GM12878 (cell line): ENCODE data around the gene TMEM266. TPM values are rescaled to one million over a fixed set of nuclear protein-coding genes. Genes with fewer than 3 reads are reported as not detected.
A peak's percentile ranks its signal among the peaks of the same experiment; 100 is the strongest.

Experiments used
- ATAC-seq: fragments of 200-7000 bp; cut with Tn5 transposase; 3 replicates; pipeline ENCODE4 v1.9.1; 2020; ENCODE audit warnings: mild to moderate bottlenecking, moderate library complexity
- BruUV-seq: library from RNA; stranded (reverse); fragments of 400-500 nt; replicated peaks from 2 replicates; lab custom pipeline; 2021; lab: Mats Ljungman, UMichigan
- CTCF ChIA-PET: fragments of 300-600 bp; sonication (Branson Sonifier 250); formaldehyde crosslinking; extraction: SDS; loops from one replicate; lab custom pipeline; 2021; ENCODE audit warnings: inconsistent platforms; lab: Yijun Ruan, JAX
- POLR2A ChIA-PET: fragments of 350-600 bp; formaldehyde crosslinking; extraction: SDS; loops from one replicate; lab custom pipeline; 2021; ENCODE audit warnings: inconsistent platforms; lab: Charles Lee
- RAD21 ChIA-PET: fragments of 300-600 bp; sonication (Branson Sonifier 250); formaldehyde crosslinking; loops from one replicate; lab custom pipeline; 2023; ENCODE audit warnings: antibody characterized with exemption; ENCODE audit not compliant: unreplicated experiment; lab: Charles Lee
- SMC1A ChIA-PET: fragments of 300-600 bp; sonication (Branson Sonifier 250); formaldehyde crosslinking; loops from one replicate; lab custom pipeline; 2023; ENCODE audit not compliant: unreplicated experiment, uncharacterized antibody; lab: Charles Lee
- DNase-seq: peaks from one replicate; pipeline ENCODE4 v3.0.0-alpha.2; 2011; ENCODE audit warnings: low read depth, low spot score
- FAIRE-seq: peaks from 3 replicates; lab custom pipeline; 2011; peaks lifted over from hg19 to GRCh38; lab: Jason Lieb, UNC
- H2AFZ ChIP-seq: 2 replicates; pipeline ENCODE4 v1.6.0; 2011; ENCODE audit warnings: low read depth, low read length, control low read depth; ENCODE audit not compliant: control insufficient read depth
- H3K27ac ChIP-seq: 2 replicates; pipeline ENCODE4 v1.5.1; 2011; ENCODE audit warnings: control low read depth; ENCODE audit not compliant: control insufficient read depth, insufficient read depth
- H3K27me3 ChIP-seq, 2 experiments: replicated peaks in 1 of 2; 2 replicates each; pipeline versions ENCODE4 v1.6.0 to v1.6.1; 2011; ENCODE audit warnings: low read length in 1 of 2; ENCODE audit not compliant: control insufficient read depth in 2 of 2, insufficient read depth in 2 of 2
- H3K36me3 ChIP-seq, 2 experiments: 2 replicates each; pipeline ENCODE4 v1.5.1; 2011; ENCODE audit warnings: low read length in 1 of 2; ENCODE audit not compliant: control insufficient read depth in 2 of 2, insufficient read depth in 2 of 2
- H3K4me1 ChIP-seq: 2 replicates; pipeline ENCODE4 v1.6.1; 2011; ENCODE audit warnings: mild to moderate bottlenecking, low read length, moderate library complexity, mixed read lengths; ENCODE audit not compliant: control insufficient read depth, insufficient read depth
- H3K4me2 ChIP-seq: 2 replicates; pipeline ENCODE4 v1.6.0; 2011; ENCODE audit warnings: control low read depth; ENCODE audit not compliant: control insufficient read depth, insufficient read depth
- H3K4me3 ChIP-seq: fragments of 200-600 bp; sonication (generic); 2 replicates; pipeline ENCODE4 v1.5.1; 2016
- H3K79me2 ChIP-seq: 2 replicates; pipeline ENCODE4 v1.6.0; 2011; ENCODE audit warnings: low read length; ENCODE audit not compliant: control insufficient read depth, insufficient read depth
- H3K9ac ChIP-seq: 2 replicates; pipeline ENCODE4 v1.8.0; 2011; ENCODE audit warnings: low read length, control low read depth, mixed read lengths; ENCODE audit not compliant: control insufficient read depth, insufficient read depth
- H3K9me3 ChIP-seq: replicated peaks from 3 replicates; pipeline ENCODE4 v1.5.1; 2011; ENCODE audit warnings: mild to moderate bottlenecking, low read length; ENCODE audit not compliant: control insufficient read depth, insufficient read depth
- H4K20me1 ChIP-seq: 2 replicates; pipeline ENCODE4 v1.6.0; 2011; ENCODE audit not compliant: control insufficient read depth, insufficient read depth
- CREM ChIP-seq: IDR thresholded peaks from 2 replicates; pipeline ENCODE4 v1.6.1; 2014; ENCODE audit warnings: antibody characterized with exemption, low read depth
- GABPA ChIP-seq: IDR thresholded peaks from 2 replicates; pipeline ENCODE4 v1.6.1; 2014; ENCODE audit warnings: antibody characterized with exemption, low read depth, mild to moderate bottlenecking, inconsistent platforms
- GATAD2B ChIP-seq: fragments of 450-650 bp; conservative IDR thresholded peaks from 2 replicates; pipeline ENCODE4 v1.6.1; 2017; ENCODE audit warnings: low read depth, mild to moderate bottlenecking, moderate library complexity
- IKZF2 ChIP-seq, 2 experiments: fragments of 450-650 bp; IDR thresholded peaks; 2 replicates each; pipeline ENCODE4 v1.6.1; 2017; ENCODE audit warnings: mild to moderate bottlenecking in 2 of 2, moderate library complexity in 2 of 2
- LARP7 ChIP-seq: fragments of 450-650 bp; IDR thresholded peaks from 2 replicates; pipeline ENCODE4 v1.6.1; 2017; ENCODE audit warnings: mild to moderate bottlenecking
- RELA ChIP-seq: fragments of 450-650 bp; IDR thresholded peaks from 2 replicates; pipeline ENCODE4 v1.8.0; 2014; ENCODE audit warnings: borderline replicate concordance; ENCODE audit not compliant: partially characterized antibody
- SMC3 ChIP-seq: IDR thresholded peaks from 2 replicates; pipeline ENCODE4 v1.6.1; 2011; ENCODE audit warnings: low read length, improper control_type of control experiment, borderline replicate concordance
- SREBF1 ChIP-seq: IDR thresholded peaks from 2 replicates; pipeline ENCODE4 v1.6.1; 2012; ENCODE audit warnings: mild to moderate bottlenecking, low read length
- STAT3 ChIP-seq: IDR thresholded peaks from 2 replicates; pipeline ENCODE4 v1.6.1; 2011; ENCODE audit warnings: low read depth, low read length, improper control_type of control experiment
- WGBS: methylation state at CpG from one replicate; pipeline ENCODE4 v1.1.6; 2016; ENCODE audit warnings: low lambda C conversion rate; ENCODE audit not compliant: insufficient replicate concordance, insufficient coverage; ENCODE audit errors: missing lambda C conversion rate; 5-methylcytosine and 5-hydroxymethylcytosine counted together
- in situ Hi-C: fragments of 300-500 bp; cut with MboI; formaldehyde crosslinking; loops from 9 replicates; pipeline ENCODE4 v1.14.3; 2018; ENCODE audit warnings: mixed read lengths
- intact Hi-C: fragments of 100-400 bp; cut with micrococcal nuclease; formaldehyde crosslinking; loops from one replicate; pipeline ENCODE4 v1.14.2; 2022; ENCODE audit not compliant: unreplicated experiment
- polyA plus RNA-seq, 11 experiments: library from polyadenylated mRNA; depleted of rRNA in 4 of 11; unstranded in 6 of 11; stranded (reverse) in 5 of 11; fragments of >200 nt; fragmentation: Nextera tagmentation in 4 of 11; fragmentation: Illumina TruSeq in 1 of 11; extraction: Ambion mirVana in 4 of 11; extraction: Trizol in 1 of 11; gene quantifications; 1 replicate in 1 of 11; 2 replicates in 10 of 11; pipeline versions ENCODE4 v1.2.1 to v1.2.3, GENCODE V29; 2011 to 2016; ENCODE audit warnings: inconsistent platforms in 2 of 11, missing spikeins in 2 of 11, low read depth in 1 of 11
- total RNA-seq, 4 experiments: library from RNA; depleted of rRNA in 3 of 4; stranded (reverse); fragments of >200 nt in 3 of 4; fragmentation: Illumina TruSeq in 1 of 4; extraction: Trizol in 1 of 4; gene quantifications; 2 replicates each; pipeline versions ENCODE4 v1.2.1 to v1.2.3, GENCODE V29; 2013 to 2021
- TF ChIP-seq, protein P1 (sequence below): fragments of 450-650 bp; IDR thresholded peaks from 2 replicates; pipeline ENCODE4 v1.6.1; 2018; ENCODE audit warnings: mild to moderate bottlenecking, low read depth, moderate library complexity; ENCODE audit not compliant: partially characterized antibody
- TF ChIP-seq, protein P2 (sequence below), 3 experiments: IDR thresholded peaks in 2 of 3; conservative IDR thresholded peaks in 1 of 3; 2 replicates each; pipeline ENCODE4 v1.5.1; 2011; ENCODE audit warnings: low read depth in 3 of 3, low read length in 3 of 3, mild to moderate bottlenecking in 3 of 3, control low read depth in 2 of 3, moderate library complexity in 2 of 3, inconsistent platforms in 1 of 3, mixed read lengths in 1 of 3; ENCODE audit not compliant: control insufficient read depth in 2 of 3, insufficient read depth in 1 of 3; ENCODE audit errors: extremely low read depth in 1 of 3
- TF ChIP-seq, protein P3 (sequence below): IDR thresholded peaks from 2 replicates; pipeline ENCODE4 v1.6.1; 2011; ENCODE audit warnings: borderline replicate concordance, low read depth, mild to moderate bottlenecking, moderate library complexity, low read length; ENCODE audit not compliant: insufficient read depth, poor library complexity, severe bottlenecking

Gene TMEM266
- total and polyA plus RNA-seq, 10 of the 15 experiments (the other 5 are each of a cell fraction or from before 2014, with no cell fraction given) = 0.11 to 0.70 (median 0.39) TPM

DNA sequence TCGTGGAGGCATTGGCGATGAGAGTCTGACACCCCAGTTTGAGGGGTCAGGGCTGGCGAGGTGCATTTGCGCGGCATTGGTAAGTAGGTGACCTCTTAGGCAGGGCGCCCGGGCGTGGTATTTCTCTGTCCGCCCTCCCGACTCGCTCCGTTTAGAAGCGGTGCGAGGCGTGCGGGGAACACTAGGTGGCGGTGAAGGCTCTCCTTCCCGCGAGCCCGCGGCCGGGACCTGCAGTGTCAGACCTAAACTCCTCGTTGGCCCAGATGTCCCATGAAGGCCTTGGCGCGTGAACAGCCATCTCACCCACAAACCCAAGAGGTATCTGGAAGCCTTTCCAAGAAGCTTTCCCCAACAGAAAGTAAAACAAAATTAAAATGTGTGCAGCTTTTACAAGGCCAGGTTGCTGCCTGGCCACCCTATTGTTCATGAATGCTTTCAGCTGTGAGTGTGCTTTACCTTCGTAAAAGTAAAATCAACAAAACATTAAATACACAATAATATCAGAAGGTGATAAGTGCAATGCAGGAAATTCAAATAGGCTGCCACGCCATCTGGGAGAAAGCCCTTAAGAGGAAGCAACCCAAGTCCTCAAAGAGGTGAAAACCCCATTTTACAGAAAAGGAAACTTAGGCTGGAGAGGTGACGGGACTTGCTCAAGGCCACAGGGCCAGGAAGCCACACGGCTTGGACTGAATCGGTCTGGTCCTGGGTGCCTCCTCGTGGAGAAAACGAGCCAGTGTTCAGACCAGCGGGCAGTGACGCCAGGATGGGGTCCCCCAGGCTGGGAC lies 131.2 kb downstream of the TMEM266 start (continued):
- TF ChIP-seq, protein P1, sequence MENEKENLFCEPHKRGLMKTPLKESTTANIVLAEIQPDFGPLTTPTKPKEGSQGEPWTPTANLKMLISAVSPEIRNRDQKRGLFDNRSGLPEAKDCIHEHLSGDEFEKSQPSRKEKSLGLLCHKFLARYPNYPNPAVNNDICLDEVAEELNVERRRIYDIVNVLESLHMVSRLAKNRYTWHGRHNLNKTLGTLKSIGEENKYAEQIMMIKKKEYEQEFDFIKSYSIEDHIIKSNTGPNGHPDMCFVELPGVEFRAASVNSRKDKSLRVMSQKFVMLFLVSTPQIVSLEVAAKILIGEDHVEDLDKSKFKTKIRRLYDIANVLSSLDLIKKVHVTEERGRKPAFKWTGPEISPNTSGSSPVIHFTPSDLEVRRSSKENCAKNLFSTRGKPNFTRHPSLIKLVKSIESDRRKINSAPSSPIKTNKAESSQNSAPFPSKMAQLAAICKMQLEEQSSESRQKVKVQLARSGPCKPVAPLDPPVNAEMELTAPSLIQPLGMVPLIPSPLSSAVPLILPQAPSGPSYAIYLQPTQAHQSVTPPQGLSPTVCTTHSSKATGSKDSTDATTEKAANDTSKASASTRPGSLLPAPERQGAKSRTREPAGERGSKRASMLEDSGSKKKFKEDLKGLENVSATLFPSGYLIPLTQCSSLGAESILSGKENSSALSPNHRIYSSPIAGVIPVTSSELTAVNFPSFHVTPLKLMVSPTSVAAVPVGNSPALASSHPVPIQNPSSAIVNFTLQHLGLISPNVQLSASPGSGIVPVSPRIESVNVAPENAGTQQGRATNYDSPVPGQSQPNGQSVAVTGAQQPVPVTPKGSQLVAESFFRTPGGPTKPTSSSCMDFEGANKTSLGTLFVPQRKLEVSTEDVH = no peak
- 0 out of 2 replicates have a peak, but pooled peaks have one; percentile 36 for TF ChIP-seq LARP7
- no peak for TF ChIP-seq CREM
- TF ChIP-seq SMC3 = peak; percentile 77
- TF ChIP-seq GABPA = no peak
- TF ChIP-seq, all 136 proteins: peak for 14

DNA sequence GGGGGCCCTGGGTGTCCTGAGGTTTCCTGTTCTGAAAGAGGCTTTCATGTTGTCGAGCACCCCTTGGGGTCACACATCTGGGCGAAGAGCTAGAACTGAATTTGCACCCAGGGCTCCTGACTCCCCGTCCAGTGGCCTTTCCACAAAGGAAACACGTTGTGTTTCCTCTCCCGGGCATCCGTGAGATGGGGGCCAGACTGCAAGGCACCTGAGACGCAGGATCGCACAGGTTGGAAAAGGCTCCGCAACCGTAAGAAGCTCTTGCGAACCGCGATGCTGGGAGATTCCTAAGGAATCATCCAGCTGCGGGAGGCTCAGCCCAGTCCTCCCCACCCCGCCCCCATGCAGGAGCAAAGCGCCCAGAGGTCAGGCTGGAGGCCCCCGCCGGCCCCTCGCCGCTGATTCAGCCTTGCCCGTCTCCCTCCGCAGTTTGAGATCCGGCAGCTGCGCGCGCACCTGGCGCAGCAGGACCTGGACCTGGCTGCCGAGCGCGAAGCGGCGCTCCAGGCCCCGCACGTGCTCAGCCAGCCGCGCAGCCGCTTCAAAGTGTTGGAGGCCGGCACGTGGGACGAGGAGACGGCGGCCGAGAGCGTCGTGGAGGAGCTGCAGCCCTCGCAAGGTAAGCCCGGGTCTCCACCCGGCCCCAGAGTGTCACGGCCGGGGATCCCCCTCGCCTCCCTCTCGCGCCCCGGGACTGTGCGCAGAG lies 131.9 kb downstream of the TMEM266 start:
- CTCF ChIA-PET = interaction anchor here (0.6 to 3.5 kb wide), 22 partner anchors 10 to 757 kb away, joined by 3 to 18 read pairs (median 3); no protein-coding TSS in a partner anchor
- ATAC-seq (no peak), DNase-seq (no peak), FAIRE-seq (no peak)
- Histone ChIP-seq H3K4me3 (no peak overlapping the region; the same call in 1 of the 2 replicates), H2AFZ (peak overlapping the region; percentile 69), H3K9ac (peak overlapping the region; percentile 52), H4K20me1 (no peaks in the 10 kb centered on the region), H3K4me1 (peaks cover 14% of the 10 kb centered on the region), H3K36me3 (no peaks in the 10 kb centered on the region), H3K9me3 (no peaks in the 10 kb centered on the region; the same call in 2 of the 3 replicates), H3K79me2 (no peaks in the 10 kb centered on the region), H3K4me2 (peak overlapping the region; percentile 80; the same call in 1 of the 2 replicates), H3K27ac (no peak overlapping the region), H3K27me3 (0 out of 4 replicates have a peak, but pooled peaks cover 0 to 1% of the 10 kb centered on the region in 2 experiments)
- in situ Hi-C loops = no loop called here
- RAD21 ChIA-PET = interaction anchor here (0.6 to 1.3 kb wide), 8 partner anchors 27 to 659 kb away, joined by 3 to 4 read pairs (median 3); no protein-coding TSS in a partner anchor
- POLR2A ChIA-PET = no interaction called here
- SMC1A ChIA-PET = interaction anchor here (0.7 to 1.6 kb wide), 5 partner anchors 10 to 669 kb away, joined by 3 to 5 read pairs (median 4); no protein-coding TSS in a partner anchor
- 76% methylated on average over 50 of the region's 55 CpGs for WGBS
- intact Hi-C loops = loop anchor here (2.0 to 5.0 kb wide), 2 partner anchors 95 to 146 kb away; partner anchors contain the start of gene ISL2
- TF ChIP-seq GATAD2B (no peak), IKZF2 (IDR thresholded peaks at IDR 0.05) (no peak), SREBF1 (no peak), RELA (no peak), STAT3 (no peak)
- TF ChIP-seq, protein P2, sequence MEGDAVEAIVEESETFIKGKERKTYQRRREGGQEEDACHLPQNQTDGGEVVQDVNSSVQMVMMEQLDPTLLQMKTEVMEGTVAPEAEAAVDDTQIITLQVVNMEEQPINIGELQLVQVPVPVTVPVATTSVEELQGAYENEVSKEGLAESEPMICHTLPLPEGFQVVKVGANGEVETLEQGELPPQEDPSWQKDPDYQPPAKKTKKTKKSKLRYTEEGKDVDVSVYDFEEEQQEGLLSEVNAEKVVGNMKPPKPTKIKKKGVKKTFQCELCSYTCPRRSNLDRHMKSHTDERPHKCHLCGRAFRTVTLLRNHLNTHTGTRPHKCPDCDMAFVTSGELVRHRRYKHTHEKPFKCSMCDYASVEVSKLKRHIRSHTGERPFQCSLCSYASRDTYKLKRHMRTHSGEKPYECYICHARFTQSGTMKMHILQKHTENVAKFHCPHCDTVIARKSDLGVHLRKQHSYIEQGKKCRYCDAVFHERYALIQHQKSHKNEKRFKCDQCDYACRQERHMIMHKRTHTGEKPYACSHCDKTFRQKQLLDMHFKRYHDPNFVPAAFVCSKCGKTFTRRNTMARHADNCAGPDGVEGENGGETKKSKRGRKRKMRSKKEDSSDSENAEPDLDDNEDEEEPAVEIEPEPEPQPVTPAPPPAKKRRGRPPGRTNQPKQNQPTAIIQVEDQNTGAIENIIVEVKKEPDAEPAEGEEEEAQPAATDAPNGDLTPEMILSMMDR (IDR thresholded peaks at IDR 0.05 in 2 of 3, conservative IDR thresholded peaks at IDR 0.05 in 1 of 3; ENCODE audit: control insufficient read depth in 2 of 3, extremely low read depth in 1 of 3, insufficient read depth in 1 of 3, low read depth in 3 of 3, low read length in 3 of 3) = 0 out of 6 replicates have a peak, but pooled peaks of 1 of the 3 experiments have one; percentile 20
- TF ChIP-seq, protein P3, sequence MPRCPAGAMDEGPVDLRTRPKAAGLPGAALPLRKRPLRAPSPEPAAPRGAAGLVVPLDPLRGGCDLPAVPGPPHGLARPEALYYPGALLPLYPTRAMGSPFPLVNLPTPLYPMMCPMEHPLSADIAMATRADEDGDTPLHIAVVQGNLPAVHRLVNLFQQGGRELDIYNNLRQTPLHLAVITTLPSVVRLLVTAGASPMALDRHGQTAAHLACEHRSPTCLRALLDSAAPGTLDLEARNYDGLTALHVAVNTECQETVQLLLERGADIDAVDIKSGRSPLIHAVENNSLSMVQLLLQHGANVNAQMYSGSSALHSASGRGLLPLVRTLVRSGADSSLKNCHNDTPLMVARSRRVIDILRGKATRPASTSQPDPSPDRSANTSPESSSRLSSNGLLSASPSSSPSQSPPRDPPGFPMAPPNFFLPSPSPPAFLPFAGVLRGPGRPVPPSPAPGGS = no peak
- BruUV-seq = no TSS peak
